Activated CD4-positive, CD25-positive, alpha-beta regulatory T cell treated with anti-CD3 and anti-CD28 coated beads, Interleukin-2, amount 50 U/mL, for 72 hours (primary cell): ENCODE data around the gene C3.

Source experiments
- DNase-seq: peaks from one replicate; pipeline ENCODE4 v3.0.0; 2021

The C3 gene

GRCh38 chr19:6730153-6730804, 9.8 kb upstream of the C3 start:
- peak; percentile 59 for DNase-seq

GRCh38 chr19:6729573-6730152, 9.2 kb upstream of the C3 start:
- DNase-seq: no peak

- no peak for DNase-seq
These were observed 7.9 kb upstream of the C3 start for GRCh38 chr19:6728346-6728745.

GRCh38 chr19:6725513-6726231, 5.2 kb upstream of the C3 start:
- DNase-seq: no peak

- no peak for DNase-seq
These were observed 4.4 kb upstream of the C3 start for GRCh38 chr19:6724631-6725492.

- DNase-seq: no peak
These were observed 3.3 kb upstream of the C3 start for GRCh38 chr19:6723738-6724137.

GRCh38 chr19:6723108-6723618, 2.7 kb upstream of the C3 start:
- no peak for DNase-seq

GRCh38 chr19:6721773-6722172, 1.3 kb upstream of the C3 start:
- no peak for DNase-seq

GRCh38 chr19:6721138-6721474, 656 bp upstream of the C3 start:
- no peak for DNase-seq

GRCh38 chr19:6719992-6720368, 470 bp downstream of the C3 start:
- no peak for DNase-seq

- DNase-seq: no peak
These were observed 949 bp downstream of the C3 start for GRCh38 chr19:6719540-6719861.

- DNase-seq: no peak
These were observed 1.5 kb downstream of the C3 start for GRCh38 chr19:6718741-6719539.

GRCh38 chr19:6718111-6718740, 2.2 kb downstream of the C3 start:
- no peak for DNase-seq

- DNase-seq: no peak
These were observed 2.9 kb downstream of the C3 start for GRCh38 chr19:6717441-6717971.

- no peak for DNase-seq
These were observed 3.4 kb downstream of the C3 start for GRCh38 chr19:6717036-6717435.

- DNase-seq: no peak
These were observed 3.9 kb downstream of the C3 start for GRCh38 chr19:6716610-6716970.

GRCh38 chr19:6714749-6715555, 5.5 kb downstream of the C3 start:
- no peak for DNase-seq

GRCh38 chr19:6713773-6714692, 6.4 kb downstream of the C3 start:
- DNase-seq: no peak

- DNase-seq: no peak
These were observed 7.5 kb downstream of the C3 start for GRCh38 chr19:6712692-6713670.
